HL-60 (cell line): Measurements from ENCODE around the gene CCDC192.

Source experiments
- CTCF ChIP-seq: IDR thresholded peaks from one replicate; pipeline ENCODE4 v1.5.1; 2011; ENCODE audit warnings: low read length, control low read depth, inconsistent platforms; ENCODE audit not compliant: insufficient read depth
- GABPA ChIP-seq: IDR thresholded peaks from 2 replicates; pipeline ENCODE4 v1.6.1; 2012; ENCODE audit warnings: low read depth
- POLR2AphosphoS5 ChIP-seq: IDR thresholded peaks from 2 replicates; pipeline ENCODE4 v1.6.1; 2012; ENCODE audit warnings: low read depth
- REST ChIP-seq: IDR thresholded peaks from 2 replicates; pipeline ENCODE4 v1.6.1; 2012; ENCODE audit warnings: low read depth; ENCODE audit not compliant: insufficient replicate concordance

GRCh38 chr5:127878174-127878750, 175.1 kb downstream of the CCDC192 start:
- TF ChIP-seq CTCF (no peak), POLR2AphosphoS5 (no peak), REST (no peak), GABPA (no peak)
